Middle frontal gyrus (tissue), 1 donor: Measurements from ENCODE around the gene CREBBP.

Source experiments
- DNase-seq: peaks from one replicate; pipeline ENCODE4 v3.0.0-alpha.2; 2015; ENCODE audit warnings: low spot score; ENCODE audit errors: extremely low spot score

Gene CREBBP

DNA sequence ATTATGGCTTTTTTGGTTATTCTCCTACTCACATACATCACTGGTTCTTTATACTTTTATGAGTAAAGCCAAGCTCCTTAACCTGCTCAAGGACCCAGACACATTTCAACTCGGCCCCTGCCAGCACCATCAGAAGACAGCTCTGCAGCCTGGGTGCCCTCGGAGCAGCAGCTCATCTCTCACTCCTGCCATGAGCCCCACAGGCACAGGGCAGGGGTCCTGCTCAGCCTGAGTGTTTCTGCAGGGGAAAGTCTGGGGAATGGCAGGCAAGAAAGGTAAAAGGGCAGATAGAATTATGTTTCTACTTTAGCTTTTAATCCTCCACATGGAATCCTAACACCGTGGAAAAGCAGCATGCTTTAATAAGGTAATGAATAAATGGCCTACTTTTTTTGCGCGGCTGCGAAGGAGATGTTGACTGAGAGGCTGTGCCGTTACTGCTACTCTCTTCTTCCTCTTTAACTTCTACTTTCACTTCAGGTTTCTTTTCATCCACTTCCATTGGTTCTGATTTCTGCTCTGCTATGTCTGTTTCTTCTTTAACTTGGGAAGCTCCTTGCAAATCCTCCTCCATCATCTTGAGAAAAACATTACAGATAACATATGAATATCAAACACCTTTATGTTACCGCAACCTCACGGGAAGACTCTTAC is 113.1 kb downstream of the CREBBP start:
- DNase-seq = no peak

DNA sequence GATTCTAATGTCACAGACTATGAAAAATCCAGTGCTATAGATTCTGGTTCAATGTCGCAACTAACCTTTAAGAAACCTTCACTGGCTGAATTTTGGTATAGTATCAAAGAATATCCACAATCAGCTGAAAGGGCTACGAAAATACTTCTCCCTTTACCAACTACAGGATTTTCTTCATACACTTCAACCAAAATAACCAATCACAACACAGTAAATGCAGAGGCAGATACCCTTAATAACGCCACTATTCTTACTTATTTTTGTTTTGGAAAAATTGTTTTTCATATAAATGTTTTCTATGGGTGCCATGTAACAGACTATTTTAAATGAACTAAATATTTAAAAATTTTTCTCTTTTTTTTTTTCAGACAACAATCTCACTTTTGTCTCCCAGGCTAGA is 114.3 kb downstream of the CREBBP start:
- no peak for DNase-seq

DNA sequence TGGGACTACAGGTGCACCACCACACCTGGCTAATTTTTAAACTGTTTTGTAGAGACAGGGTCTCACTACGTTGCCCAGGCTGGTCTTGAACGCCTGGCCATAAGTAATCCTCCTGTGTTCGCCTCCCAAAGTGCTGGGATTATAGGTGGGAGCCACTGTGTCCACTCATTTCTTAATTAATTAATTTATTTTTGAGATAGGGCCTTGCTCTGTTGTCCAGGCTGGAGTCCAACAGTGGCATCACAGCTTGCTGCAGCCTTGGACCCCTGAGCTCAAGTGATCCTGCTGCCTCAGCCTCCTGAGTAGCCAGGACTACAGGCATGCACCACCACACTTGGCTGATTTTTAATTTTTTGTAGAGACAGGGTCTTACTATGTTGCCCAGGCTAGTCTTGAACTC is 116.1 kb downstream of the CREBBP start:
- DNase-seq = no peak

DNA sequence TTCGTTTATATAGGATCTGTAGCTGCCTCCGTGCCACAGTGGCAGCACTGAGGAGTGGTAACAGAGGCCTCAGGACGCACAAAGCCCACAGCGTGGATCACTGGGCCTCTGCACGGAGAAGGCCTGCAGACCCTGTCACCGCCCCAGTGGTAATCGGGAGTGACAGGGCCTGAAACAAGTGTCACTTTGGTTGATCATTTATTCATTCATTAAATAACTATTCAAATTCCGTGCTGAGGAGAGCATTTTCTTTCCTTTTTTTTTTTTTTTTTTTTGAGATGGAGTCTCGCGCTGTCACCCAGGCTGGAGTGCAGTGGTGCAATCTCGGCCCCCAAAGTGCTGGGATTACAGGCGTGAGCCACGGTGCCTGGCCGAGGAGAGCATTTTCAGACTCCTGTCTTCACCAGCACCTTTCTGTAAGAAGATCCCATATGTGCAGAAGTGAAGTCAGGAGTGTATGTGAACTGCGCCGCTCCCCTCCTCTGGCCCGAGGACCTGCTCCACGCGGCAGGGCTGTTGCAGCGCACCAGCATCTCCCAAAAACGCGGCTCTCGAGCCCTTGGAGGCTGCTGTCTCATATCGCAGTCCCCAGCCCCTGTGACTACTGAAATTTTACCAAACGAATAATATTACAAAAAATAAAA is 118.3 kb downstream of the CREBBP start:
- DNase-seq = no peak

DNA sequence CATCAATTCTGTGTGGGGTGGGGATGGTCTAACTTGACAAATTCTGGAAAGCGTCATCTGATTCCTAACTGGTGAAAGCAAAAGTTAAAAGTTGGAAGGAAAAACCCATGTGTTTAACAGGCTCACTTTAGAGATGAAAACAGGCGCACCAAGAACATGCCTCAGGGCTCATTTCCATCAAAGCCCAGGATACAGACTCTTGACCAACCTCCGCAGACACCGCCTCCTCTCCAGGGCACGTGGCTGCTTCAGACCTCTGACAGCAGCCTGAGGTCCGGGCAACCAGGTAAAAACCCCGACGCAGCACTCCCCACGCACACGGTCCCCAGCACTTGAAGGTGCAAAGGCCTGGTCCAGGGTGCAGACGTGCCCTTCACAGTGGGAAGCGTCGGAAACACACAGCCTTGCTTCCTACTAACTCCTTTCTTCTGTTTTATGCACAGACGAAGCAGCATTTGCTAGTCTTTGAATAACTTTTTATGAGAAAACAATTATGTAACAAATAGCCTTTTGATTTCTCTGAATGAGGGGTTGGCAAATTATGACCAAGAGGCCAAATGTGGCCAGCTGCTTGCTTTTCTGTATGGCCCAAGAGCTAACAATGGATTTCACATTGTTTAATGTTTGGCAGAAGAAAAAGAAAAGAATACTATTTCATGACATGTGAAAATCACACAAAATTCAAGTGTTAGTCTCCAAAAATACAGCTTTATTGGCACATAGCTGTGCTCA is 119.0 kb downstream of the CREBBP start:
- DNase-seq = no peak

DNA sequence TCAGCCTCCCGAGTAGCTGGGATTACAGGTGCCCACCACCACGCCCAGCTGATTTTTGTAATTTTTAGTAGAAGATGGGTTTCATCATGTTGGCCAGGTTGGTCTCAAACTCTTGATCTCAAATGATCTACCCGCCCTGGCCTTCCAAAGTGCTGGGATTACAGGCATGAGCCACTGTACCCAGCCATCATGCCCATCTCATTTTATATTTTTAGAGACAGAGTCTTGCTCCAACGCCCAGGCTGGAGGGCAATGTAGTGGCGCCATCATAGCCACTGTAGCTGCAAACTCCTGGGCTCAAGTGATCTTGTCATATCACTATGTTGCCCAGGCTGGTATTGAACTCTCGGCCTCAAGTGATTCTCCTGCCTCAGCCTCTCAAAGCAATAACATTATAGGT is 120.0 kb downstream of the CREBBP start:
- DNase-seq = no peak

DNA sequence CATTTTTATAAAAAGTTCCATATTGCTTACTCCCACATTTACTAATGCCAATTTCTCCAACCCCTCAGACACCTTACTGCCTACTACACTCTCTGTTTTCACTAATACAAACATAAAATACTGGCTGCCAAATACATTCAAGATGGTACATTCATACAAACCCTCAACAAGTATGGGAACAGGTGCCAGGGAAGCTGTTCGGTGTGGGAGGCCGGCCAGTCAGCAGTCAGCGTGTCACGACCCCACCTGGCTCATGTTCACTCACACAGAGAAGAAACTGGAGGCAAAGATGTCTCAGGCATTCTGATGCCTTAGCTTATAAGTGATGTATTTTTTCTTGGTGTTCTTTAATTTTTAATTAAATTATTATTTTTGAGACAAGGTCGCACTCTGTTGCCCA is 120.8 kb downstream of the CREBBP start:
- no peak for DNase-seq

DNA sequence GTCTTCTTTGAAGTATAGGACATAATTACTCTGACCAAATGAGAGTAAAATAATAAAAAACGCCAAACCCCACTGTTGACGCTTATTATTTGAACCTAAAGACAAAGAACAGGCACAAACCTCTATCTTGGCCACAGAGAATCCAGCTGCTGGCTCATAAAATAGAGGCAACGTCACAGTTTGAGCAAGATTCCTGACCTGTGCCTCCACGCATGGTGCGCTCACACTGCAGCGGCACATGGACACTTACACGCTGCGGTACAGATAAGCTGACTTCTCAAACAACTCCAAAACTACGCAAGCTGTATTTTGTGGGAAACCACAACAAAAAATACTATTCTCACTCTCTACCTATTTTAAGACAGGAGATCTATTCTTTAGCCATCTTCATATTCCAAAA is 124.4 kb downstream of the CREBBP start:
- no peak for DNase-seq

DNA sequence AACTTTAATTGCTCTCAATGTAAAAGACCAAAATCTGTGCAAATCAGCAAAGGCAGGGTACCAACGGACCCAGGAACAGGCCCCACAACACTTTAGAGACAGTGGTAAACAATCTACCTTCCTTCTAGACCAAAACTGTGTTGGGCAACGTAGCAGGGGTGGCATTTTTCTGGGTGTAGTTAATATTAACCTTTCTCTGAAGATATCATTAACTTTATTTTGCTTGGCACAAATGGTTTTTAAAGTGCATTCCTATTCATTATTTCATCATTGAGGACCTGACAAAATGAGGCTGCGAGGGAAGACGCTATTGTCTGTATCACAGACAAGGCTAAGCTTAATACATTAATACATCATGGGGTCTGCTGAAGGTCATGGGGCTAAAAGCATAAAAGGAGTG is 125.3 kb downstream of the CREBBP start:
- DNase-seq = no peak

DNA sequence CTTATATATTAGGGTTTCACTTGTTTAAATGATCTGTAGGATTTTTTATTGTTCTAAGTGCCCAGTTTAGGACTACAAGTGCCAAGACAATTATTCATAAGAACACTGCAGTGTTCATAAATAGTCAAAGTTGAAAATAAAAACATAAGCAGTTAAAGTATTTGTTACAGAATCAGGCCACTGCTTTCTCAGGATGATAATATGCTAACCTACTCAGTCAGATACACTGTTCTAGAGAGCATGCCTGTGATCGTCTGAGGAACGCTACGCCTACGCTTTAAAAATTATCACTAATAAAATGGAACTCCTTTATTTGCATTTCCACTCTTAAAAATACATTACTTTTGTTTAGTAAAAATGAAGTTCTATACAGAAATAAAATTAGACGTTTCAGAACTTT is 125.7 kb downstream of the CREBBP start:
- DNase-seq = no peak

DNA sequence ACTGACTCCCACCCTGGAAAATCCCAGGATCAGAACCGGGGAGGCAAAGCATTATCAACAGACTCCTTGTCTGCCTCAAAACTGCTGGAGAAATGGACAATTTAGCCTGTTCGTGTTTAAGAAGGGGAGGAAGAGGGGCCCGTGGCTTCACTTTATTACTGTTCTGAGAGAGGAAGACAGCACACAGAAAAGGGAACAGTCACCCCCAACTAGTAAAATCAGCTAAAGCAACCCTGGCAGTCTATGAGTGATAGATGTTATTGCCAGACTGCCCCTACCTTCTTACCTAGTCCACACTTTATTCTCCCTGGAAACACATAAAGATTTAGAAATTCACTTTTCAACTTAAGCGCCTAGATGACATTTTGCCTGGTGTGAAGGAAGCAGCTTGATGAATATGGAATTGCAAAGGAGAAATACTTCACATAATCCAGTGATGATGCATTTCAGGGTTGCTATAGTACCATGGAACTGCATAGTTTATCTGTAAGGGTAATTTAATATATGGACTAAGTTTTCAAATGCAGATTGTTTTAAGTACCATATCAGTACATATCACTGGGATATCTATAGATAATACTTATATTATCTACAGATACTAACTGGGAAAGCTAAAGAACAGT is 126.3 kb downstream of the CREBBP start:
- no peak for DNase-seq

DNA sequence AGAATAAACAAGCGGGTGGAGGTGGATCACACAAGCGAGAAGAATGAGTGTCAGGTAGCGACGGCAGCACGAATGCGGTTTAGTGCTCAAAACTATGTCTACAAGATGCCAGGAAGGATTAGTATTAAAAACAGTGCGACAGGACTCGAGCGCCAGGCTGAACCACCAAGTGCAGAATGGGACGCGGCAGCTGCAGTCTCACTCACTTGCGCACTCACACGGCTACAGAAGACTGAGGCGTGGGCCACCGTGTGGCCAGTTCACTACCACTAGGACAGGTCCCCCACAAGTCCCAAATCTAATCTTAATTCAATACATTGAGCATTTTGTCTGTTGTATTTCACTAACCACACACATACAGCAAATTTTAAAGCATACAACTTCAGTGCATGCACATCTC is 127.5 kb downstream of the CREBBP start:
- no peak for DNase-seq

DNA sequence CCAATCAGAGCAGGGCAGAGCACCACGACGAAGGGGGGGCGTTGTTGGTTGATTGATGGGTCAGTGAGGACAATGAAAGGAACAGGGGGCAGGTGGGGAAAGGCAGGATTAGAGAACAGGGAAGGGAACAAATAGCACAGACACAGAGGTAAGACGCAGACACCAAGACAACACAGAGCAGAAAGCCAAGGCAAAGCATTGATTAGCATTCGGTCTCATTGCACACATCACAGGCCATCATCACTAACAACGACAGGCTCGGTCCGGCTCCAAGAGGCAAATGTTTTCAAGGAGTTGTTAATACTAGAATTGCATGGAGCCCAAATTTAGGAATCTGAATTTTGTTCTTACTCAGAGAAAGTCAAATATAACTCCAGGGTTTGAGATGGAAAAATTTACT is 128.6 kb downstream of the CREBBP start:
- no peak for DNase-seq

DNA sequence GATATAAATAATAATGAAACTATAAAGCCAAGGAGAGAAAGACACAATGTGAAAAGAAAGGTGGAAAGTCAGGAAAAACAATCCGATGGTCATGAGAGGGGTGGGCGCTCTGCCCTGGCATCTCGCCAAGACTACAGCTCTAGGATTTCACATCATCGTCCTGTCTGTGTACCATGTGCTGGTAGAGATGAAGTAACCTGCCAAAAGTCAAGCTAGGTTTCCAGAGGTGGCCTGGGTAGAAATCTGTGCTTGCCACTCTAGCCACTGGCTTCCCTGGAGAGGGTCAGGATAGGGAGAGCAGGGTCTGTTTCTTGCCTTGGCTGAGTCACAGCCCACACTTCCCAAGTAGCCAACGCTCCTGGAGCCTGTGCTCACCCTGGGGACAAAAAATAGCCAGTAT is 132.2 kb downstream of the CREBBP start:
- no peak for DNase-seq

DNA sequence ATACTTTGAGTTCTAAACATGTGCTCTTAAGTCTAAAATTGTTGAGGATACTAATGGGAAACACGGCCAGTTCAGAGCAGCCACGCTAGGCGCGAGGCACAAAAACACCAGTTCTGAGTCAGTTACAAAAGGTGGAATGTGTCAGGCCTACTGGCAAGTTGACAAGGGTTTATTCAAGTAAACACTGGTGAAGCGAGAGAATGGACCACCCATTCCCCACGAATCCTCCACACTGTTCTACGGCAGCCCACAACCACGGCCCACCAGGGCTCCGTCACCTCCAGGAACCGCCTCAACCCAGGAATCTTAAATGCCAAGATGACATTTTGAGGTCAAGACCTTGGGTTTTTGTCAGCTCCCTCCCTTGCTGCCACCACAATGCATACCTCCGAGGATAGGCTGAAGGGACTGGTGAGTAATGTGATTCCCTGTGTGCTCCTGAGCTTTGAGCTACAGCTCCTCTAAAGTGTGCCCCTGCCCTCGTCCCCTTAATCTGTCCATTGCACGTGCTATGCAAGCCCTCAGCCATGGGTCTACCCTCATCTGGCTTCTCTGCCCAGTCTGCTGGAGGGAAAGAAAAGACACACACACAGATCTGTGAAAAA is 134.7 kb downstream of the CREBBP start:
- DNase-seq = no peak

DNA sequence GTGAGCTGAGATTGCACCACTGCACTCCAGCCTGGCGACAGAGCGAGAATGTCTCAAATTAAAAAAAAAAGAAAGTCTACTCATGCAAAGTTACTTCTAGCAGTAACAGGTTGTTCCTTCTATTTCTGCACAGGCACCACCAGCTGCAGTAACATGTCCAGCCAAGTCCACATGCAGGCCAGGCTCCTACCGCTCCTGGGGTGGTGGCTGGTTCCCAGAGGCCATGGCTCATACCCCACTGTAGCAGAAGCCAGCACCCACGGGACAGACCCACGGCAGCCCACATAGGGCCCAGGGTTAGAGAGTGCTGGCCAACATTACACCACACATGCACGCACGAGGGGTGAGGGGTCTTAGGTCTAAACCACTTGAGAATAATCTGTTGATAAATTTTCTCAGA is 136.5 kb downstream of the CREBBP start:
- DNase-seq = no peak

DNA sequence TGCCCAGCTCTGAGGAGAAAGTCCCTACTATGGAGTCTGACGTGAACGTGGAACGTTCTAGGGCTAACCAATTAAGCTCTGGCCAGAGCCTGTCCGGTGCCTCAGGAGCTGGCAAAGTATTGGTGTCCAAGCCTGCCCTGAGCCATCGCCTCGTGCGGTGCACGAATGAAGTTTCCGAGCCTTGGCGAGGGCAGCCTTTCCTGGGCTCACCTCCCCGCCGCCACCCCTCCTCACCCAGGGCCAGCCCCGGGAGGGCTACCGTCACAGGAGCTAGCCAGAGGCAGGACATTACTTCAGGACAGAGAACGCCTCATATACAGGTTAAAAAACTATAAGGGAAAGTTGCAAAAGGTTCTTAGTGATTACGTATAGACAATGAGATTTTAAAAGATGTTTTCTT is 139.6 kb downstream of the CREBBP start:
- no peak for DNase-seq

DNA sequence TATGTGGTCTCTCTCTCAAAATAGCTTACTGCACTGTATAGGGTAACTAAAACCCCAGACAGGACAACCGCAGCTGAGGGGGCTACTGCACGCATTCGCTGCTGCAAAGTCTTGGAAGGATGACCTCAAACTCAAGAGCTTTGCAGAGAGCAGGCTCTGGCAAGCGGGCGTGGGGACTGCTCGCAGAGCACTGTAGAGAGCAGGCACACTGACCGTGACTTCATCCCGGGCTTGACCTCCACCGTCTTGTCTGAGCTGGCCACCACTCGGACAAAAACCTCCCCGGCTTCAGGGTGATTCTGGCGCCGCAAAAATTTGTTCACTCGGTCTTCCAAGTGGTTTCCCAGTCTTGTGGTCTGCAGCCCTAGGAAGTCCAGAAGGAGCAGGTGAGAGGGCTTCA is 140.3 kb downstream of the CREBBP start:
- DNase-seq = no peak

DNA sequence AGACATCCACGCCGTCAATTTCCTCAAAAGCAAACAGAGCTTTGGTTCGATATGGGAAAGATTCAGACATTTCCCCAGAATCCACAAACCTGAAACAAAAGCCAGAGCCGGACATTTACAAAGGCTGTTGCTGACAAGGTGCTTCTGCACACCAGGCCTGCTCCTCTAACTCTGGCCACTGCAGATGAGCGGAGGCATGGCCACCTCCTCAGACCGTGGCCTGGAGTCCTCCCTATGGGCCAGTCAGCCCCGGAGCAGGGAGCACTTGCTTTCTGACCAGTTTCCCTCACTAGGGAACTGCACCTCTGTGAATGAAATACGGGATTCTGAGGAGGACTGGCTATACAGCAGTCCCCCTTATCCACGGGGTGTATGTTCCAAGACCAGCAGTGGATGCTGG is 140.9 kb downstream of the CREBBP start:
- no peak for DNase-seq

DNA sequence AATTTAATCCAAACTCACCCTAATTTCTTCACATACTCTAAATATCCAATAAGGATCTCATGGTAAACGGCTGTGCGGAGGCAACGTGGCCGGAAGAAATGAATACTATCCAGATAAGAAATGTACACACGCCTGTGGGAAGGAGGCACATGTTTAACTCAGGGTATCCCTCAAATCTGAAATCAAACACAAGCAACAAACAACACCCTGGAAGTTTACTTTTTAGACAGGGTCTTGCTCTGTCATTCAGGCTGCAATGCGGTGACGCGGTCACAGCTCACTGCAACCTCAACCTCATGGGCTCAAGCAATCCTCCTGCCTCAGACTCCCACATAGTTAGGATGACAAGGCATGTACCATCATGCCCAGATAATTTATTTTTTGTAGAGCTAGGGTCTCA is 142.0 kb downstream of the CREBBP start:
- DNase-seq = no peak

DNA sequence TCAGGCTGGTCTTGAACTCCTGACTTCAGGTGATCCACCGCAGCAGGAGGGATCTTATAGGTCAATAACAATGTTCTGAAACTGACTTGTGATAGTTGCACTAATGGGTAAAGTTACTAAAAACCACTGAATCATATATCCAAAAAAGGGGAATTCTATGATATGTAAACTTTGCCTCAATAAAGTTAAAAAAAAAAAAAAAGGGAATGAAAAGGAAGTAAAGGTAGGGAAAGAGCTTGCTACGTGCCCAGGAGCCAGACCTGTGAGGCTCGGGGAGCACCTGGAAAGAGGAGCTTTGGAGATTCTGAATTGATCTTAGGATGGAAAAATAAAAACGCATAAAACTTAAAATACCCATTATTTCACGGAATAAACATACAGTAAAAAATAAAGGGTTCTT is 142.4 kb downstream of the CREBBP start:
- DNase-seq = no peak

DNA sequence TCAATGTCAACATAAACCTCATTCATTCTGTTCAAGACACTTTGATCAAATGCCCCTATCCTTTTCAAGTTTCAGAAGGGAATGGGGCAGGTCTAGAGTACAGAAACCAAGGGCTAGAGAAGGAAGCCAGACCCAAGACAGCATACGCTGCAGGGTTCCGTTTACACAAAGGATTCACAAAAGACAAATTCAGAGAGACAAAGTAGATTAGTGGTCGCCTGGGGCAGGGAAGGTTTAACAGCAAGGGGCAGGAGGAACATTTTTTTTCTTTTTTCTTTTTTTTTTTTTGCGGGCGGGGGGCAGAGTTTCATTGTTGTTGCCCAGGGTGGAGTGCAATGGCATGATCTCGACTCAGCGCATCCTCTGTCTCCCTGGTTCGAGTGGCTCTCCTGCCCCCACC is 143.3 kb downstream of the CREBBP start:
- DNase-seq = no peak
